HEK293 (cell line): ENCODE measurements around the gene PPP2R5D.

ENCODE experiments used
- CTCF ChIA-PET: fragments of 350-600 bp; formaldehyde crosslinking; extraction: SDS; loops from one replicate; lab custom pipeline; 2021; ENCODE audit warnings: antibody characterized with exemption; lab: Yijun Ruan, JAX
- POLR2A ChIA-PET: fragments of 300-600 bp; formaldehyde crosslinking; extraction: SDS; loops from one replicate; lab custom pipeline; 2020; ENCODE audit warnings: antibody characterized with exemption, inconsistent platforms; lab: Yijun Ruan, JAX
- H3K27ac ChIP-seq: fragments of 200-500 bp; sonication (Bioruptor generic); 2 replicates; pipeline ENCODE4 v1.5.1; 2014; ENCODE audit warnings: low read depth, low read length, control low read depth, inconsistent platforms; ENCODE audit errors: extremely low read depth
- H3K36me3 ChIP-seq, 2 experiments: fragments of 200-500 bp in 1 of 2; sonication (Bioruptor generic) in 1 of 2; 1 replicate in 1 of 2; 2 replicates in 1 of 2; pipeline ENCODE4 v1.5.1; 2014 to 2017; ENCODE audit warnings: inconsistent platforms in 2 of 2, low read length in 2 of 2; ENCODE audit not compliant: control insufficient read depth in 2 of 2, insufficient read depth in 1 of 2
- H3K4me1 ChIP-seq: fragments of 200-500 bp; sonication (Bioruptor generic); 2 replicates; pipeline ENCODE4 v1.5.1; 2014; ENCODE audit warnings: mild to moderate bottlenecking, low read length, inconsistent platforms; ENCODE audit not compliant: control insufficient read depth, insufficient read depth
- H3K4me3 ChIP-seq: 2 replicates; pipeline ENCODE4 v1.5.1; 2011; ENCODE audit warnings: low read depth, mild to moderate bottlenecking, control low read depth, low read length, moderate library complexity
- H3K9me3 ChIP-seq: fragments of 200-500 bp; sonication (Bioruptor generic); 2 replicates; pipeline ENCODE4 v1.5.1; 2014; ENCODE audit warnings: low read depth, low read length, inconsistent platforms; ENCODE audit not compliant: control insufficient read depth, insufficient read depth
- BCL11B ChIP-seq: fragments of 450-650 bp; formaldehyde crosslinking; IDR thresholded peaks from 2 replicates; pipeline ENCODE4 v1.5.1; 2016; ENCODE audit warnings: low read depth, missing biosample characterization, missing genetic modification characterization
- EGR2 ChIP-seq: fragments of 450-650 bp; formaldehyde crosslinking; IDR thresholded peaks from 2 replicates; pipeline ENCODE4 v1.5.1; 2016; ENCODE audit warnings: low read depth, missing biosample characterization, missing genetic modification characterization
- HIC1 ChIP-seq: fragments of 450-650 bp; formaldehyde crosslinking; IDR thresholded peaks from 2 replicates; pipeline ENCODE4 v1.5.1; 2016; ENCODE audit warnings: missing biosample characterization, missing genetic modification characterization
- SP3 ChIP-seq: fragments of 450-650 bp; formaldehyde crosslinking; IDR thresholded peaks from 2 replicates; pipeline ENCODE4 v1.5.1; 2016; ENCODE audit warnings: missing biosample characterization, missing genetic modification characterization
- ZBTB26 ChIP-seq: fragments of 450-650 bp; formaldehyde crosslinking; optimal IDR thresholded peaks from 2 replicates; pipeline ENCODE3; 2016; ENCODE audit warnings: missing biosample characterization, mild to moderate bottlenecking, missing genetic modification characterization
- ZBTB7A ChIP-seq: fragments of 450-650 bp; formaldehyde crosslinking; IDR thresholded peaks from 2 replicates; pipeline ENCODE4 v1.5.1; 2016; ENCODE audit warnings: low read depth, missing biosample characterization, missing genetic modification characterization
- ZEB2 ChIP-seq: fragments of 450-650 bp; formaldehyde crosslinking; IDR thresholded peaks from 2 replicates; pipeline ENCODE4 v1.5.1; 2016; ENCODE audit warnings: missing biosample characterization, missing genetic modification characterization
- ZNF19 ChIP-seq: fragments of 450-650 bp; formaldehyde crosslinking; IDR thresholded peaks from 2 replicates; pipeline ENCODE4; 2016; ENCODE audit warnings: missing biosample characterization, missing genetic modification characterization, low read depth
- ZNF362 ChIP-seq: fragments of 450-650 bp; formaldehyde crosslinking; IDR thresholded peaks from 2 replicates; pipeline ENCODE4 v1.5.1; 2016; ENCODE audit warnings: missing biosample characterization, missing genetic modification characterization
- ZNF48 ChIP-seq: fragments of 450-650 bp; formaldehyde crosslinking; IDR thresholded peaks from 2 replicates; pipeline ENCODE4 v1.5.1; 2016; ENCODE audit warnings: missing biosample characterization, missing genetic modification characterization
- ZNF488 ChIP-seq: fragments of 450-650 bp; formaldehyde crosslinking; IDR thresholded peaks from 2 replicates; pipeline ENCODE4 v1.5.1; 2016; ENCODE audit warnings: missing biosample characterization, missing genetic modification characterization
- ZNF521 ChIP-seq: fragments of 450-650 bp; formaldehyde crosslinking; IDR thresholded peaks from 2 replicates; pipeline ENCODE4 v1.5.1; 2017; ENCODE audit warnings: missing biosample characterization, mild to moderate bottlenecking, missing genetic modification characterization
- ZNF580 ChIP-seq: fragments of 450-650 bp; formaldehyde crosslinking; IDR thresholded peaks from 2 replicates; pipeline ENCODE4 v1.5.1; 2016; ENCODE audit warnings: missing biosample characterization, missing genetic modification characterization
- ZNF664 ChIP-seq: fragments of 450-650 bp; formaldehyde crosslinking; IDR thresholded peaks from 2 replicates; pipeline ENCODE4 v1.5.1; 2016; ENCODE audit warnings: missing biosample characterization, missing genetic modification characterization
- ZNF701 ChIP-seq: fragments of 450-650 bp; formaldehyde crosslinking; IDR thresholded peaks from 2 replicates; pipeline ENCODE4 v1.5.1; 2016; ENCODE audit warnings: missing biosample characterization, missing genetic modification characterization

The PPP2R5D gene

GRCh38 chr6:43032326-43032725 is 48.0 kb downstream of the PPP2R5D start:
- peaks cover 62 to 78% of the 10 kb centered on the region in 2 experiments for H3K36me3 ChIP-seq
- H3K9me3 ChIP-seq: no peaks in the 10 kb centered on the region
- no peaks in the 10 kb centered on the region for H3K4me1 ChIP-seq
- peak; percentile 57 for TF ChIP-seq ZNF362 (tag by site-specific recombination)
- no peak for TF ChIP-seq ZNF19
- TF ChIP-seq ZEB2 (tag by site-specific recombination): peak; percentile 62
- H3K27ac ChIP-seq: no peak overlapping the region
- no peak overlapping the region for H3K4me3 ChIP-seq
- ChIA-PET POLR2A (interaction anchor here (0.6 to 5.0 kb wide), 8 partner anchors 12 to 150 kb away, joined by 4 to 22 read pairs (median 8); partner anchors contain the start of genes CUL7, KLC4, KLHDC3 and MRPL2), CTCF (interaction anchor here (0.6 to 1.2 kb wide), 2 partner anchors 44 to 128 kb away, joined by 4 read pairs; partner anchors contain the start of gene PTK7)

GRCh38 chr6:43033496-43034189 is 49.3 kb downstream of the PPP2R5D start:
- H3K9me3 ChIP-seq: no peaks in the 10 kb centered on the region
- ChIA-PET CTCF (interaction anchor here (1.2 to 1.5 kb wide), 3 partner anchors 110 to 132 kb away, joined by 3 to 7 read pairs (median 4); no protein-coding TSS in a partner anchor), POLR2A (interaction anchor here (0.7 to 5.0 kb wide), 8 partner anchors 9 to 110 kb away, joined by 3 to 22 read pairs (median 8); partner anchors contain the start of genes CNPY3, CUL7, KLC4 and KLHDC3)
- H3K27ac ChIP-seq: no peak overlapping the region
- H3K4me3 ChIP-seq: no peak overlapping the region
- no peaks in the 10 kb centered on the region for H3K4me1 ChIP-seq
- TF ChIP-seq SP3 (tag by site-specific recombination) (no peak), ZNF48 (no peak), HIC1 (no peak), ZNF664 (peak; percentile 89), ZNF580 (tag by site-specific recombination) (no peak), EGR2 (tag by site-specific recombination) (no peak), ZNF701 (tag by site-specific recombination) (no peak), ZBTB26 (no peak)
- H3K36me3 ChIP-seq: peaks cover 56 to 78% of the 10 kb centered on the region in 2 experiments

GRCh38 chr6:43034190-43034525 is 49.8 kb downstream of the PPP2R5D start:
- H3K4me3 ChIP-seq: no peak overlapping the region
- H3K9me3 ChIP-seq: no peaks in the 10 kb centered on the region
- no peak overlapping the region for H3K27ac ChIP-seq
- H3K36me3 ChIP-seq: peaks cover 50 to 78% of the 10 kb centered on the region in 2 experiments
- no peaks in the 10 kb centered on the region for H3K4me1 ChIP-seq
- ChIA-PET CTCF (interaction anchor here (1.5 kb wide), 1 partner anchor 110 kb away, joined by 7 read pairs; no protein-coding TSS in a partner anchor), POLR2A (interaction anchor here (2.0 to 5.0 kb wide), 3 partner anchors 10 to 25 kb away, joined by 5 to 22 read pairs (median 13); partner anchors contain the start of genes KLC4, MRPL2 and RRP36)
- TF ChIP-seq ZNF488 (no peak), BCL11B (tag by site-specific recombination) (no peak), ZBTB7A (tag by site-specific recombination) (no peak), ZNF521 (tag by site-specific recombination) (no peak)
- TF ChIP-seq, all 188 proteins: peak for 0
